ENCODE measurements around the gene SNTB2. TPM values are rescaled to one million over a fixed set of nuclear protein-coding genes. Genes with fewer than 3 reads are reported as not detected.

The SNTB2 gene
- total and polyA plus RNA-seq, 2 of the 13 experiments (the other 11 are each of a cell fraction or from before 2014, with no cell fraction given), result 11.5 to 19.2 TPM

- TF ChIP-seq ZNF770 (CRISPR knock-in tag; IDR thresholded peaks at IDR 0.05), result 0 out of 2 replicates have a peak, but pooled peaks have one; percentile 16
- no peak for TF ChIP-seq ZNF275 (CRISPR knock-in tag; IDR thresholded peaks at IDR 0.05; ENCODE audit: borderline replicate concordance)
- TF ChIP-seq HCFC1 (IDR thresholded peaks at IDR 0.05; ENCODE audit: low read depth, low read length), result no peak
- no peak for TF ChIP-seq SALL2 (CRISPR knock-in tag; IDR thresholded peaks at IDR 0.05)
- no peak for TF ChIP-seq ZNF34 (CRISPR knock-in tag; IDR thresholded peaks at IDR 0.05; ENCODE audit: borderline replicate concordance)
- peak in 1 of 2 experiments; percentile 42; a peak in 1 of 4 replicates for TF ChIP-seq POLR2A (IDR thresholded peaks at IDR 0.05; ENCODE audit: insufficient read depth in 1 of 2, low read depth in 2 of 2, low read length in 2 of 2)
Measured at GRCh38 chr16:69323415-69323814, 136.5 kb downstream of the SNTB2 start (continued).

- H3K4me3 ChIP-seq (replicated peaks in 1 of 3; ENCODE audit: insufficient read depth in 1 of 3, low read depth in 2 of 3, low read length in 3 of 3), result no peak overlapping the region
- ChIA-PET POLR2A (interaction anchor here (0.6 to 2.3 kb wide), 2 partner anchors 12 to 15 kb away, joined by 5 read pairs; partner anchors contain the start of genes COG8, NIP7 and VPS4A), CTCF (ENCODE audit: low intra/inter-chr PET ratio, low total read pairs) (no interaction called here)
- ATAC-seq (peak; percentile 11), DNase-seq (ENCODE audit: low spot score) (no peak), FAIRE-seq (no peak)
- peaks cover 41 to 68% of the 10 kb centered on the region in 2 experiments for H3K36me3 ChIP-seq (replicated peaks in 1 of 2; ENCODE audit: control insufficient read depth in 1 of 2, insufficient read depth in 2 of 2, low read length in 2 of 2)
- no TSS peak for BruUV-seq (replicated peaks)
- no peak overlapping the region for H3K27ac ChIP-seq (ENCODE audit: extremely low read length, insufficient read depth, low read length)
- H3K9me3 ChIP-seq (ENCODE audit: low read length), result no peaks in the 10 kb centered on the region
- H3K9ac ChIP-seq (ENCODE audit: insufficient read depth, low read depth, low read length), result no peak overlapping the region
- H3K79me2 ChIP-seq (ENCODE audit: insufficient read depth, low read length), result peaks cover 49% of the 10 kb centered on the region
- peaks cover 30% of the 10 kb centered on the region for H4K20me1 ChIP-seq (ENCODE audit: insufficient read depth, low read length)
- intact Hi-C loops (cut with micrococcal nuclease; ENCODE audit: unreplicated experiment) (no loop called here), in situ Hi-C loops (cut with HindIII; ENCODE audit: extremely low pct_ligation_motif_present, low pct_unique_long_range_greater_than_20kb) (no loop called here)
- no peak overlapping the region for H2AFZ ChIP-seq (ENCODE audit: low read length)
- H3K27me3 ChIP-seq (ENCODE audit: control insufficient read depth in 1 of 2, insufficient read depth in 2 of 2, low read length in 2 of 2), result no peaks in the 10 kb centered on the region
- H3K4me1 ChIP-seq (ENCODE audit: insufficient read depth, low read length), result peaks cover 52% of the 10 kb centered on the region
- no peak overlapping the region for H3K4me2 ChIP-seq (ENCODE audit: low read depth, low read length)
- WGBS (ENCODE audit: low lambda C conversion rate), result 88% methylated on average over 8 of the region's 8 CpGs
- TF ChIP-seq RBM39 (IDR thresholded peaks at IDR 0.05; ENCODE audit: low read depth, low read length, poor library complexity, severe bottlenecking) (peak; percentile 3), POLR2A (IDR thresholded peaks at IDR 0.05; ENCODE audit: insufficient read depth in 1 of 2, low read depth in 2 of 2, low read length in 2 of 2) (peak in 1 of 2 experiments; percentile 8; a peak in 1 of 4 replicates), CENPT (CRISPR knock-in tag; IDR thresholded peaks at IDR 0.05; ENCODE audit: low read depth) (no peak), TFDP1 (CRISPR knock-in tag; IDR thresholded peaks at IDR 0.05; ENCODE audit: borderline replicate concordance) (no peak), POLR2G (IDR thresholded peaks at IDR 0.05; ENCODE audit: low read depth, low read length) (0 out of 2 replicates have a peak, but pooled peaks have one; percentile 15), PAWR (CRISPR knock-in tag; IDR thresholded peaks at IDR 0.05; ENCODE audit: borderline replicate concordance) (no peak), LRRFIP1 (CRISPR knock-in tag; conservative IDR thresholded peaks at IDR 0.05) (no peak), FOSL2 (CRISPR knock-in tag; IDR thresholded peaks at IDR 0.05) (no peak), FOXJ3 (CRISPR knock-in tag; IDR thresholded peaks at IDR 0.05; ENCODE audit: borderline replicate concordance) (no peak), KDM5B (CRISPR knock-in tag; IDR thresholded peaks at IDR 0.05; ENCODE audit: borderline replicate concordance) (no peak), RFX3 (CRISPR knock-in tag; IDR thresholded peaks at IDR 0.05) (no peak)
Measured at GRCh38 chr16:69324013-69324531, 137.1 kb downstream of the SNTB2 start.
